SK-N-SH (cell line): ENCODE measurements around the gene GRHL3. TPM values are rescaled to one million over a fixed set of nuclear protein-coding genes. Genes with fewer than 3 reads are reported as not detected.

Experiments
- CTCF ChIA-PET: fragments of 300-600, 350-600 bp; formaldehyde crosslinking; extraction: SDS; loops from one replicate; lab custom pipeline; 2021; lab: Yijun Ruan, JAX
- POLR2A ChIA-PET: fragments of 350-600 bp; sonication (Branson Sonifier 250); formaldehyde crosslinking; extraction: SDS; loops from one replicate; lab custom pipeline; 2020; ENCODE audit warnings: antibody characterized with exemption, inconsistent platforms; lab: Yijun Ruan, JAX
- DNase-seq: peaks from one replicate; pipeline ENCODE4 v3.0.0; 2012
- H2AFZ ChIP-seq: fragments of 200-600 bp; sonication (generic); 2 replicates; pipeline ENCODE4 v1.8.1; 2016; ENCODE audit warnings: antibody characterized with exemption, mild to moderate bottlenecking, low read depth
- H3F3A ChIP-seq: fragments of 200-600 bp; sonication (generic); replicated peaks from 2 replicates; pipeline ENCODE3; 2016; ENCODE audit warnings: antibody characterized with exemption, mild to moderate bottlenecking; ENCODE audit not compliant: insufficient read depth
- H3K27ac ChIP-seq, 2 experiments: fragments of 200-500 bp in 1 of 2; fragments of 200-600 bp in 1 of 2; sonication (Bioruptor generic) in 1 of 2; sonication (generic), shearing (Covaris generic) in 1 of 2; 2 replicates each; pipeline versions ENCODE4 v1.5.1 to v1.6.1; 2014 to 2016; ENCODE audit warnings: low read depth in 2 of 2, inconsistent platforms in 1 of 2, low read length in 1 of 2, mild to moderate bottlenecking in 1 of 2, mixed read lengths in 1 of 2
- H3K27me3 ChIP-seq: fragments of 200-600 bp; sonication (generic), shearing (Covaris generic); 2 replicates; pipeline ENCODE4 v1.6.1; 2016; ENCODE audit warnings: mixed run types; ENCODE audit not compliant: insufficient read depth
- H3K36me3 ChIP-seq, 2 experiments: fragments of 200-500 bp in 1 of 2; fragments of 200-600 bp in 1 of 2; sonication (Bioruptor generic) in 1 of 2; sonication (generic) in 1 of 2; replicated peaks in 1 of 2; 2 replicates each; pipeline versions ENCODE3 to v1.5.1; 2014 to 2016; ENCODE audit warnings: low read length in 1 of 2, mild to moderate bottlenecking in 1 of 2; ENCODE audit not compliant: insufficient read depth in 2 of 2, control insufficient read depth in 1 of 2
- H3K4me1 ChIP-seq, 2 experiments: fragments of 200-500 bp in 1 of 2; fragments of 200-600 bp in 1 of 2; sonication (Bioruptor generic) in 1 of 2; sonication (generic), shearing (Covaris generic) in 1 of 2; 2 replicates each; pipeline versions ENCODE4 v1.5.1 to v1.6.1; 2014 to 2016; ENCODE audit warnings: low read depth in 1 of 2, low read length in 1 of 2, mixed run types in 1 of 2; ENCODE audit not compliant: insufficient read depth in 2 of 2, control insufficient read depth in 1 of 2
- H3K4me2 ChIP-seq: fragments of 200-600 bp; sonication (generic), shearing (Covaris generic); 2 replicates; pipeline ENCODE4 v1.6.1; 2017; ENCODE audit warnings: mixed run types
- H3K4me3 ChIP-seq, 2 experiments: fragments of 200-500 bp in 1 of 2; fragments of 200-600 bp in 1 of 2; sonication (Bioruptor generic) in 1 of 2; sonication (generic), shearing (Covaris generic) in 1 of 2; 2 replicates each; pipeline versions ENCODE4 v1.5.1 to v1.8.1; 2014 to 2016; ENCODE audit warnings: low read depth in 2 of 2, inconsistent platforms in 1 of 2, low read length in 1 of 2, mild to moderate bottlenecking in 1 of 2, mixed read lengths in 1 of 2, moderate library complexity in 1 of 2
- H3K79me2 ChIP-seq: fragments of 200-600 bp; sonication (generic); 2 replicates; pipeline ENCODE4 v1.8.1; 2017; ENCODE audit warnings: mild to moderate bottlenecking; ENCODE audit not compliant: insufficient read depth
- H3K9ac ChIP-seq: fragments of 200-600 bp; sonication (generic); 2 replicates; pipeline ENCODE4 v1.6.1; 2017; ENCODE audit warnings: mixed run types
- H3K9me2 ChIP-seq: fragments of 200-600 bp; sonication (generic); 2 replicates; pipeline ENCODE4 v1.6.1; 2017; ENCODE audit warnings: mixed run types
- H3K9me3 ChIP-seq: fragments of 200-600 bp; sonication (generic); 2 replicates; pipeline ENCODE4 v1.6.1; 2017; ENCODE audit warnings: mixed run types, mild to moderate bottlenecking, moderate library complexity
- H4K20me1 ChIP-seq: fragments of 200-600 bp; sonication (generic); 2 replicates; pipeline ENCODE4 v1.6.1; 2017; ENCODE audit warnings: mild to moderate bottlenecking, mixed run types; ENCODE audit not compliant: insufficient read depth
- EP300 ChIP-seq, 2 experiments: IDR thresholded peaks; 2 replicates each; pipeline versions ENCODE4 v1.4.0 to v1.6.1; 2012; ENCODE audit warnings: borderline replicate concordance in 1 of 2, low read depth in 1 of 2, low read length in 1 of 2
- FOSL2 ChIP-seq: IDR thresholded peaks from 2 replicates; pipeline ENCODE4 v1.4.0; 2012; ENCODE audit warnings: low read depth, mild to moderate bottlenecking, moderate library complexity, borderline replicate concordance
- GATA2 ChIP-seq: sonication (generic); formaldehyde crosslinking; IDR thresholded peaks from 2 replicates; pipeline ENCODE4 v1.5.0; 2020; ENCODE audit warnings: mild to moderate bottlenecking, missing genetic modification reagents
- IRF3 ChIP-seq: fragments of 150-350 bp; IDR thresholded peaks from 2 replicates; pipeline ENCODE4 v1.6.1; 2016; ENCODE audit warnings: mild to moderate bottlenecking, low read depth, low read length
- JUND ChIP-seq: IDR thresholded peaks from 2 replicates; pipeline ENCODE4 v1.4.0; 2012
- NFIC ChIP-seq: IDR thresholded peaks from 2 replicates; pipeline ENCODE4 v1.4.0; 2012; ENCODE audit warnings: borderline replicate concordance
- PBX3 ChIP-seq: IDR thresholded peaks from 2 replicates; pipeline ENCODE4; 2012
- RFX5 ChIP-seq: IDR thresholded peaks from 2 replicates; pipeline ENCODE4 v1.6.1; 2012; ENCODE audit warnings: mild to moderate bottlenecking, improper control_type of control experiment, low read length
- RXRA ChIP-seq: IDR thresholded peaks from 2 replicates; pipeline ENCODE4 v1.4.0; 2012; ENCODE audit warnings: low read depth, mild to moderate bottlenecking, borderline replicate concordance
- TAF1 ChIP-seq: IDR thresholded peaks from 2 replicates; pipeline ENCODE4 v1.6.1; 2012; ENCODE audit warnings: low read depth, mild to moderate bottlenecking, low read length, moderate library complexity, borderline replicate concordance
- TCF12 ChIP-seq: IDR thresholded peaks from 2 replicates; pipeline ENCODE4 v1.4.0; 2012
- TEAD4 ChIP-seq: IDR thresholded peaks from 2 replicates; pipeline ENCODE4 v1.4.0; 2012; ENCODE audit warnings: mild to moderate bottlenecking, borderline replicate concordance; ENCODE audit not compliant: insufficient read depth
- YY1 ChIP-seq: IDR thresholded peaks from 2 replicates; pipeline ENCODE4 v1.4.0; 2012; ENCODE audit warnings: low read depth, mild to moderate bottlenecking
- WGBS: methylation state at CpG from one replicate; pipeline ENCODE4 v1.1.6; 2017; ENCODE audit warnings: low lambda C conversion rate; 5-methylcytosine and 5-hydroxymethylcytosine counted together
- polyA plus RNA-seq, 3 experiments: library from polyadenylated mRNA; depleted of rRNA; stranded (reverse); fragments of >200 nt; gene quantifications; 2 replicates each; pipeline ENCODE4 v1.2.3, GENCODE V29; 2012

The GRHL3 gene
- polyA plus RNA-seq, 1 of the 3 experiments (the other 2 are of a cell fraction): 0.05 TPM

- no peak for TF ChIP-seq IRF3
- no peak for TF ChIP-seq YY1
- no peak for TF ChIP-seq GATA2 (CRISPR knock-in tag)
- TF ChIP-seq NFIC: no peak
- TF ChIP-seq TEAD4: no peak
These were observed 26.3 kb upstream of the GRHL3 start (continued) for GRCh38 chr1:24292887-24293286.

- ChIA-PET POLR2A (no interaction called here), CTCF (interaction anchor here (1.4 to 1.7 kb wide), 2 partner anchors 98 to 143 kb away, joined by 5 to 8 read pairs; no protein-coding TSS in a partner anchor)
- TF ChIP-seq RFX5 (no peak), GATA2 (CRISPR knock-in tag) (peak; percentile 66)
- H3K36me3 ChIP-seq: no peaks in the 10 kb centered on the region
- no peak overlapping the region for H3K4me3 ChIP-seq
- H3K27me3 ChIP-seq: 0 out of 2 replicates have a peak, but pooled peaks cover 7% of the 10 kb centered on the region
- H3K9me3 ChIP-seq: no peaks in the 10 kb centered on the region
- no peak overlapping the region for H3K4me2 ChIP-seq
- DNase-seq: no peak
- H3K9ac ChIP-seq: no peak overlapping the region
- WGBS: 86% methylated on average over 15 of the region's 16 CpGs
- no peaks in the 10 kb centered on the region for H4K20me1 ChIP-seq
- H3K79me2 ChIP-seq: no peaks in the 10 kb centered on the region
- H3F3A ChIP-seq: peaks cover 14% of the 10 kb centered on the region
- H3K4me1 ChIP-seq: peaks cover 6 to 10% of the 10 kb centered on the region in 2 experiments; a peak in 3 of 4 replicates
- no peak overlapping the region for H2AFZ ChIP-seq
- H3K9me2 ChIP-seq: no peaks in the 10 kb centered on the region
- H3K27ac ChIP-seq: peak overlapping the region in 1 of 2 experiments; percentile 40; a peak in 2 of 4 replicates
These were observed 25.5 kb upstream of the GRHL3 start for GRCh38 chr1:24293392-24294227.

GRCh38 chr1:24294228-24294672 is 24.9 kb upstream of the GRHL3 start:
- no peak overlapping the region for H3K4me3 ChIP-seq
- H3K79me2 ChIP-seq: no peaks in the 10 kb centered on the region
- ChIA-PET CTCF (interaction anchor here (1.2 to 1.7 kb wide), 2 partner anchors 16 to 144 kb away, joined by 3 to 5 read pairs; no protein-coding TSS in a partner anchor), POLR2A (no interaction called here)
- H3K27ac ChIP-seq: peak overlapping the region in 1 of 2 experiments; percentile 40; a peak in 2 of 4 replicates
- WGBS: 56% methylated on average over 9 of the region's 9 CpGs
- H3K27me3 ChIP-seq: peaks cover 7% of the 10 kb centered on the region; the same call in 1 of the 2 replicates
- H3K9me2 ChIP-seq: no peaks in the 10 kb centered on the region
- TF ChIP-seq NFIC (peak; percentile 11; the same call in 1 of the 2 replicates), PBX3 (no peak), YY1 (peak; percentile 75), EP300 (IDR thresholded peaks at IDR 0.05; ENCODE audit: borderline replicate concordance in 1 of 2, low read depth in 1 of 2, low read length in 1 of 2) (0 out of 4 replicates have a peak, but pooled peaks of 1 of the 2 experiments have one; percentile 7), TCF12 (peak; percentile 33), FOSL2 (peak; percentile 71; the same call in 1 of the 2 replicates), RXRA (no peak), TAF1 (no peak), JUND (peak; percentile 60)
- peaks cover 6 to 10% of the 10 kb centered on the region in 2 experiments; a peak in 3 of 4 replicates for H3K4me1 ChIP-seq
- H2AFZ ChIP-seq: peak overlapping the region; percentile 40; the same call in 1 of the 2 replicates
- H3K9ac ChIP-seq: no peak overlapping the region
- peaks cover 10% of the 10 kb centered on the region for H3F3A ChIP-seq
- H3K4me2 ChIP-seq: no peak overlapping the region
- H3K36me3 ChIP-seq: no peaks in the 10 kb centered on the region
- no peaks in the 10 kb centered on the region for H3K9me3 ChIP-seq
- no peaks in the 10 kb centered on the region for H4K20me1 ChIP-seq
- no peak for DNase-seq
